Activated CD4-positive, alpha-beta T cell treated with anti-CD3 and anti-CD28 coated beads, Interleukin-2, amount 50 U/mL, for 4 hours (primary cell): ENCODE results near the gene GLCE.

Experiments used
- DNase-seq, 2 experiments: peaks; one replicate each; pipeline ENCODE4 v3.0.0-alpha.2; 2020

GLCE gene

GRCh38 chr15:69210574-69210973 lies 50.1 kb downstream of the GLCE start:
- DNase-seq = no peak

GRCh38 chr15:69213786-69214185 lies 53.4 kb downstream of the GLCE start:
- DNase-seq = no peak

- no peak for DNase-seq
These were observed 55.0 kb downstream of the GLCE start for GRCh38 chr15:69215314-69216035.

- no peak for DNase-seq
These were observed 56.9 kb downstream of the GLCE start for GRCh38 chr15:69217381-69217780.

GRCh38 chr15:69219690-69220089 lies 59.3 kb downstream of the GLCE start:
- DNase-seq = no peak

- no peak for DNase-seq
These were observed 61.6 kb downstream of the GLCE start for GRCh38 chr15:69222002-69222474.

GRCh38 chr15:69223083-69223813 lies 62.8 kb downstream of the GLCE start:
- DNase-seq = no peak

- no peak for DNase-seq
These were observed 63.9 kb downstream of the GLCE start for GRCh38 chr15:69224383-69224782.

GRCh38 chr15:69225355-69226022 lies 65.1 kb downstream of the GLCE start:
- DNase-seq = no peak

GRCh38 chr15:69226023-69226355 lies 65.6 kb downstream of the GLCE start:
- DNase-seq = no peak

- no peak for DNase-seq
These were observed 71.7 kb downstream of the GLCE start for GRCh38 chr15:69232144-69232543.

- no peak for DNase-seq
These were observed 72.3 kb downstream of the GLCE start for GRCh38 chr15:69232765-69233164.

GRCh38 chr15:69234676-69235075 lies 74.2 kb downstream of the GLCE start:
- no peak for DNase-seq

- DNase-seq = no peak
These were observed 76.1 kb downstream of the GLCE start for GRCh38 chr15:69236505-69236904.

- no peak for DNase-seq
These were observed 77.3 kb downstream of the GLCE start for GRCh38 chr15:69237718-69238117.

GRCh38 chr15:69244798-69245197 lies 84.4 kb downstream of the GLCE start:
- DNase-seq = no peak

GRCh38 chr15:69253156-69253555 lies 92.7 kb downstream of the GLCE start:
- DNase-seq = no peak

- no peak for DNase-seq
These were observed 105.0 kb downstream of the GLCE start for GRCh38 chr15:69265347-69265955.

- no peak for DNase-seq
These were observed 110.8 kb downstream of the GLCE start for GRCh38 chr15:69271217-69271616.

- DNase-seq = no peak
These were observed 111.7 kb downstream of the GLCE start for GRCh38 chr15:69272139-69272538.

GRCh38 chr15:69272891-69273290 lies 112.5 kb downstream of the GLCE start:
- DNase-seq = no peak

- DNase-seq = no peak
These were observed 114.7 kb downstream of the GLCE start for GRCh38 chr15:69275074-69275670.

- DNase-seq = no peak
These were observed 115.6 kb downstream of the GLCE start for GRCh38 chr15:69275933-69276560.
